IgD-negative memory B cell (primary cell): Measurements from ENCODE around the gene CNTN1. TPM values are rescaled to one million over a fixed set of nuclear protein-coding genes. Genes with fewer than 3 reads are reported as not detected.

ENCODE experiments used
- H3K27ac Mint-ChIP-seq, 3 donors: one replicate each; pipeline ENCODE4 v1.8.0; 2020 to 2022; ENCODE audit warnings: mild to moderate bottlenecking in 3 of 3, mixed read lengths in 3 of 3, moderate library complexity in 1 of 3
- H3K27me3 Mint-ChIP-seq: one replicate; pipeline ENCODE4 v1.8.0; 2021; ENCODE audit warnings: mixed read lengths
- H3K36me3 Mint-ChIP-seq: one replicate; pipeline ENCODE4 v1.8.0; 2020; ENCODE audit warnings: mild to moderate bottlenecking, mixed read lengths
- H3K4me1 Mint-ChIP-seq, 3 donors: one replicate each; pipeline ENCODE4 v1.8.0; 2020 to 2022; ENCODE audit warnings: mixed read lengths in 3 of 3, mild to moderate bottlenecking in 1 of 3
- H3K4me3 Mint-ChIP-seq, 4 donors: one replicate each; pipeline ENCODE4 v1.8.0; 2020 to 2022; ENCODE audit warnings: mild to moderate bottlenecking in 4 of 4, mixed read lengths in 4 of 4, moderate library complexity in 3 of 4
- H3K9me3 Mint-ChIP-seq, 3 donors: one replicate each; pipeline ENCODE4 v1.8.0; 2020 to 2021; ENCODE audit warnings: mixed read lengths in 3 of 3, mild to moderate bottlenecking in 1 of 3
- polyA plus RNA-seq: library from polyadenylated mRNA; unstranded; fragments of 300-500 nt; fragmentation: Illumina TruSeq; gene quantifications from one replicate; pipeline ENCODE4 v1.2.3, GENCODE V29; 2021

The CNTN1 gene
- polyA plus RNA-seq, 1 donor from 2014 or later = not detected

- H3K9me3 Mint-ChIP-seq = no peaks in the 10 kb centered on the region
- H3K27ac Mint-ChIP-seq = no peak overlapping the region
- H3K4me3 Mint-ChIP-seq = no peak overlapping the region
- H3K4me1 Mint-ChIP-seq = no peaks in the 10 kb centered on the region
- no peaks in the 10 kb centered on the region for H3K27me3 Mint-ChIP-seq
- H3K36me3 Mint-ChIP-seq = peaks cover 1% of the 10 kb centered on the region
Measured at GRCh38 chr12:40829738-40830144, 137.5 kb downstream of the CNTN1 start.

GRCh38 chr12:40831916-40832315 lies 139.7 kb downstream of the CNTN1 start:
- Mint-ChIP-seq H3K4me1 (no peaks in the 10 kb centered on the region), H3K27me3 (no peaks in the 10 kb centered on the region), H3K9me3 (no peaks in the 10 kb centered on the region), H3K36me3 (peaks cover 1% of the 10 kb centered on the region), H3K4me3 (no peak overlapping the region), H3K27ac (no peak overlapping the region)

DNA sequence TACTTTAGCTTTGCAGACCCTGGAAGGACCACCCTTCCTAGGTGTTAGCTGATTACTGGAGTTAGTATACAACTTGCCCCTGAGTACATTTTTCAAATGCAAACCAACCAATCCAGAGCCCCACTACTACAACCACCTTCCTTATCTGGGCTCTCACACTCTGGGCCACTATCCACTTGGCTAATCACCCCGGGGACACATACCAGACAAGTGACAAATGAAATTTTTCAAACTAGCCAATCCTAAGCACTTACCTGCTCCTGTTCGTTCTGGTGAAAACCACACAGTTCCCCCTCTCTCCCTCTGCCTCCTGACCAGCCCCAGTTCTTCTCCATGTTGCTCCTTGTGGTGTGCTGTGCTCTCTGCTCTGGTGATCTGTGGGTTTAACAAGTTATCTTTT lies 140.4 kb downstream of the CNTN1 start:
- no peak overlapping the region for H3K27ac Mint-ChIP-seq
- H3K27me3 Mint-ChIP-seq = no peaks in the 10 kb centered on the region

GRCh38 chr12:40833818-40834217 lies 141.6 kb downstream of the CNTN1 start:
- Mint-ChIP-seq H3K36me3 (peaks cover 1% of the 10 kb centered on the region), H3K4me3 (no peak overlapping the region), H3K27ac (no peak overlapping the region), H3K27me3 (no peaks in the 10 kb centered on the region), H3K4me1 (no peaks in the 10 kb centered on the region), H3K9me3 (no peaks in the 10 kb centered on the region)

More for the DNA sequence above, 140.4 kb downstream of the CNTN1 start:
- no peak overlapping the region for H3K4me3 Mint-ChIP-seq
- H3K9me3 Mint-ChIP-seq = no peaks in the 10 kb centered on the region
- peaks cover 1% of the 10 kb centered on the region for H3K36me3 Mint-ChIP-seq
- H3K4me1 Mint-ChIP-seq = no peaks in the 10 kb centered on the region

GRCh38 chr12:40834321-40834720 lies 142.1 kb downstream of the CNTN1 start:
- H3K9me3 Mint-ChIP-seq = peaks cover 0 to 1% (median 0%) of the 10 kb centered on the region in 3 donors
- peaks cover 1% of the 10 kb centered on the region for H3K36me3 Mint-ChIP-seq
- H3K4me3 Mint-ChIP-seq = no peak overlapping the region
- no peaks in the 10 kb centered on the region for H3K4me1 Mint-ChIP-seq
- H3K27me3 Mint-ChIP-seq = no peaks in the 10 kb centered on the region
- H3K27ac Mint-ChIP-seq = no peak overlapping the region

GRCh38 chr12:40837891-40838429 lies 145.7 kb downstream of the CNTN1 start:
- no peaks in the 10 kb centered on the region for H3K27me3 Mint-ChIP-seq
- H3K27ac Mint-ChIP-seq = no peak overlapping the region
- peaks cover 0 to 10% (median 2%) of the 10 kb centered on the region in 3 donors for H3K9me3 Mint-ChIP-seq
- peaks cover 1% of the 10 kb centered on the region for H3K36me3 Mint-ChIP-seq
- no peaks in the 10 kb centered on the region for H3K4me1 Mint-ChIP-seq
- H3K4me3 Mint-ChIP-seq = no peak overlapping the region

- Mint-ChIP-seq H3K9me3 (peaks cover 0 to 10% (median 2%) of the 10 kb centered on the region in 3 donors), H3K36me3 (no peaks in the 10 kb centered on the region), H3K4me3 (no peak overlapping the region), H3K4me1 (no peaks in the 10 kb centered on the region), H3K27me3 (no peaks in the 10 kb centered on the region), H3K27ac (no peak overlapping the region)
Measured at GRCh38 chr12:40843495-40843894, 151.3 kb downstream of the CNTN1 start.

DNA sequence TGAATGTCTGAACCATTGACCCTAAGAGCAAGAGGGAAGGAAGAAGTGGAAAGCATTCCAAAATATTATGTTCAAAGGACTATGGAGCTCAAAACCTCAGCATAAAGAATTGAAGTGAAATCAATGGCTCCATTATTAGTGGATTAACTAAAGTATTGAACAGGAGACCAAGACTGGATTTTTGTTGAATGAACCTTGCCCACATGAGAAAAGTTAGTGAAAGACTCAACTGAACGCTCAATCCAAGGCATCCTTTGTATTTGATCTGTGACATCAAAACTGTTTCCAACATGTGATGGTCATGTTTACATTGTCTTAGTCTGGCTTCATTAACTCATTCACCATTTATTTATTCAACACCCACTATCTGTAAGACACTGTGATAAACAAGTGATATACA lies 161.0 kb downstream of the CNTN1 start:
- Mint-ChIP-seq H3K4me3 (no peak overlapping the region), H3K4me1 (no peaks in the 10 kb centered on the region), H3K27me3 (no peaks in the 10 kb centered on the region), H3K36me3 (no peaks in the 10 kb centered on the region), H3K9me3 (no peaks in the 10 kb centered on the region), H3K27ac (no peak overlapping the region)

- no peaks in the 10 kb centered on the region for H3K27me3 Mint-ChIP-seq
- H3K4me1 Mint-ChIP-seq = no peaks in the 10 kb centered on the region
- no peak overlapping the region for H3K4me3 Mint-ChIP-seq
- H3K9me3 Mint-ChIP-seq = peaks cover 0 to 1% (median 0%) of the 10 kb centered on the region in 3 donors
- no peak overlapping the region for H3K27ac Mint-ChIP-seq
- no peaks in the 10 kb centered on the region for H3K36me3 Mint-ChIP-seq
Measured at GRCh38 chr12:40854604-40855003, 162.4 kb downstream of the CNTN1 start.

DNA sequence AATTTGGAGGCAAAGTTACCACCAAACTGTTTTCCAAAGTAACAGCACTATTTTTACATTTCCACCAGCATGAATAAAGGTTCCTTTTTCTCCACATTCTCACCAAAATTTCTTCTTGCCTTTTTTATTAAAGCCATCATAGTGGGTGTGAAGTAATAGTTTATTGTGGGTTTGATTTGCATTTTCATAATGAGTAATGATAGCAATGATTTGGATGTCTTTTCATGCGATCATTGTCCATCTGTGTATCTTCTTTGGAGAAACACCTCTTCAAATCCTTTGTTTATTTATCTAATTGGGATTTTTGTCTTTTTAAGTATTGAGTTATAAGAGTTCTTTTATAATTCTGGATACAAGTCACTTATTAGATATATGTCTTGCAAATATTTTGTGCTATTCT lies 172.7 kb downstream of the CNTN1 start:
- Mint-ChIP-seq H3K4me3 (no peak overlapping the region), H3K27me3 (no peaks in the 10 kb centered on the region), H3K4me1 (no peaks in the 10 kb centered on the region), H3K36me3 (no peaks in the 10 kb centered on the region), H3K27ac (no peak overlapping the region), H3K9me3 (peaks cover 1 to 5% (median 4%) of the 10 kb centered on the region in 3 donors)

DNA sequence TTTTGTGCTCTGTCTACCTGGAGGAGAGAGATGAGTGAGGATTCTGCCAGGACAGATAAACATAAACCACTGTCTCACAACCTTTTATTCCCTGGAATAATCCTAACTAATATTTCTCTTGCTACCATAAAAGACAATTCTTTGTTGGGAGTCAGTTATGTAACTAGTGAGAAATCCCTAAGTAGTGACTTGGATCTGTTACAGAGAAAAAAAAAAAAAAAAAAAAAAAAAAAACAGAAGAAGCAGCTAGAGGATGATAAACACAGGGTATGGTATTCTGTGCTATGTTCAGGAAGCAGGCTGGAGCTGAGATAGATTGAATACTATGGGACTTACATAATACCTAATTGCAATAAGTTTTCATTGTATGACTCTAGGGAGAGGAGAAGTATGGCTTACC lies 178.7 kb downstream of the CNTN1 start:
- no peaks in the 10 kb centered on the region for H3K9me3 Mint-ChIP-seq
- no peaks in the 10 kb centered on the region for H3K27me3 Mint-ChIP-seq
- no peak overlapping the region for H3K4me3 Mint-ChIP-seq
- no peak overlapping the region for H3K27ac Mint-ChIP-seq
- H3K4me1 Mint-ChIP-seq = peaks cover 0 to 3% (median 0%) of the 10 kb centered on the region in 3 donors
- H3K36me3 Mint-ChIP-seq = no peaks in the 10 kb centered on the region

- Mint-ChIP-seq H3K4me3 (no peak overlapping the region), H3K27ac (no peak overlapping the region), H3K27me3 (no peaks in the 10 kb centered on the region), H3K36me3 (no peaks in the 10 kb centered on the region), H3K4me1 (peaks cover 0 to 3% (median 0%) of the 10 kb centered on the region in 3 donors), H3K9me3 (no peaks in the 10 kb centered on the region)
Measured at GRCh38 chr12:40874868-40875267, 182.6 kb downstream of the CNTN1 start.

- H3K36me3 Mint-ChIP-seq = no peaks in the 10 kb centered on the region
- no peak overlapping the region for H3K4me3 Mint-ChIP-seq
- peaks cover 0 to 5% (median 0%) of the 10 kb centered on the region in 3 donors for H3K9me3 Mint-ChIP-seq
- H3K4me1 Mint-ChIP-seq = no peaks in the 10 kb centered on the region
- peaks cover 2% of the 10 kb centered on the region for H3K27me3 Mint-ChIP-seq
- H3K27ac Mint-ChIP-seq = no peak overlapping the region
Measured at GRCh38 chr12:40889329-40889728, 197.1 kb downstream of the CNTN1 start.

GRCh38 chr12:40892528-40892927 lies 200.3 kb downstream of the CNTN1 start:
- Mint-ChIP-seq H3K27ac (no peak overlapping the region), H3K36me3 (no peaks in the 10 kb centered on the region), H3K4me3 (no peak overlapping the region), H3K9me3 (peaks cover 0 to 3% (median 0%) of the 10 kb centered on the region in 3 donors), H3K27me3 (peaks cover 3% of the 10 kb centered on the region), H3K4me1 (no peaks in the 10 kb centered on the region)

- Mint-ChIP-seq H3K4me3 (no peak overlapping the region), H3K36me3 (no peaks in the 10 kb centered on the region), H3K4me1 (no peaks in the 10 kb centered on the region), H3K9me3 (no peaks in the 10 kb centered on the region), H3K27me3 (peaks cover 1% of the 10 kb centered on the region), H3K27ac (no peak overlapping the region)
Measured at GRCh38 chr12:40898505-40898904, 206.3 kb downstream of the CNTN1 start.

- H3K9me3 Mint-ChIP-seq = no peaks in the 10 kb centered on the region
- no peak overlapping the region for H3K27ac Mint-ChIP-seq
- no peaks in the 10 kb centered on the region for H3K36me3 Mint-ChIP-seq
- no peaks in the 10 kb centered on the region for H3K27me3 Mint-ChIP-seq
- H3K4me3 Mint-ChIP-seq = no peak overlapping the region
- no peaks in the 10 kb centered on the region for H3K4me1 Mint-ChIP-seq
Measured at GRCh38 chr12:40903040-40903439, 210.8 kb downstream of the CNTN1 start.
